HepG2 (cell line): ENCODE data around the gene MYEOV. TPM values are rescaled to one million over a fixed set of nuclear protein-coding genes. Genes with fewer than 3 reads are reported as not detected.

Experiments
- ATAC-seq: fragments of 200-7000 bp; cut with Tn5 transposase; 3 replicates; pipeline ENCODE4 v1.9.1; 2020; ENCODE audit warnings: mild to moderate bottlenecking, moderate library complexity
- BruUV-seq: library from RNA; stranded (reverse); fragments of 400-500 nt; replicated peaks from 2 replicates; lab custom pipeline; 2021; lab: Mats Ljungman, UMichigan
- CTCF ChIA-PET: fragments of 300-600 bp; formaldehyde crosslinking; extraction: SDS; loops from one replicate; lab custom pipeline; 2021; ENCODE audit warnings: low total read pairs, inconsistent platforms, low intra/inter-chr PET ratio; lab: Yijun Ruan, JAX
- POLR2A ChIA-PET: fragments of 350-600 bp; sonication (Branson Sonifier 250); formaldehyde crosslinking; loops from one replicate; lab custom pipeline; 2020; ENCODE audit warnings: antibody characterized with exemption, inconsistent platforms; lab: Yijun Ruan, JAX
- DNase-seq: peaks from one replicate; pipeline ENCODE4 v3.0.0-alpha.2; 2015; ENCODE audit warnings: low spot score
- FAIRE-seq: peaks from 3 replicates; lab custom pipeline; 2011; peaks lifted over from hg19 to GRCh38; lab: Jason Lieb, UNC
- H2AFZ ChIP-seq: one replicate; pipeline ENCODE4 v1.6.1; 2011; ENCODE audit warnings: low read length, inconsistent platforms
- H3K27ac ChIP-seq: fragments of 300-600 bp; 3 replicates; pipeline ENCODE4 v1.8.0; 2011; ENCODE audit warnings: mixed run types, mild to moderate bottlenecking, mixed read lengths, low read length, inconsistent platforms; ENCODE audit not compliant: insufficient read depth; ENCODE audit errors: extremely low read length
- H3K27me3 ChIP-seq, 2 experiments: fragments of 200-600 bp in 1 of 2; 2 replicates in 1 of 2; 3 replicates in 1 of 2; pipeline versions ENCODE4 v1.6.0 to v1.8.0; 2011; ENCODE audit warnings: low read length in 2 of 2, mild to moderate bottlenecking in 2 of 2, moderate library complexity in 2 of 2, inconsistent platforms in 1 of 2; ENCODE audit not compliant: insufficient read depth in 2 of 2, control insufficient read depth in 1 of 2
- H3K36me3 ChIP-seq, 2 experiments: fragments of 200-600 bp in 1 of 2; replicated peaks in 1 of 2; 2 replicates in 1 of 2; 3 replicates in 1 of 2; pipeline versions ENCODE4 v1.5.1 to v1.8.0; 2011; ENCODE audit warnings: low read length in 2 of 2, inconsistent platforms in 1 of 2; ENCODE audit not compliant: insufficient read depth in 2 of 2, control insufficient read depth in 1 of 2
- H3K4me1 ChIP-seq: 2 replicates; pipeline ENCODE4 v1.5.1; 2012; ENCODE audit warnings: low read length, inconsistent platforms; ENCODE audit not compliant: insufficient read depth
- H3K4me2 ChIP-seq: 2 replicates; pipeline ENCODE4 v1.6.0; 2011; ENCODE audit warnings: low read depth, low read length, inconsistent platforms
- H3K4me3 ChIP-seq, 3 experiments: fragments of 200-600 bp in 1 of 3; sonication (generic), shearing (Covaris generic) in 1 of 3; replicated peaks in 1 of 3; 2 replicates each; pipeline ENCODE4 v1.5.1; 2011 to 2016; ENCODE audit warnings: low read length in 3 of 3, inconsistent platforms in 2 of 3, low read depth in 2 of 3, mild to moderate bottlenecking in 2 of 3, control low read depth in 1 of 3, mixed read lengths in 1 of 3; ENCODE audit not compliant: insufficient read depth in 1 of 3
- H3K79me2 ChIP-seq: one replicate; pipeline ENCODE4 v1.6.1; 2011; ENCODE audit warnings: low read length, inconsistent platforms; ENCODE audit not compliant: insufficient read depth
- H3K9ac ChIP-seq: 2 replicates; pipeline ENCODE4 v1.6.0; 2011; ENCODE audit warnings: mild to moderate bottlenecking, low read depth, low read length, inconsistent platforms; ENCODE audit not compliant: insufficient read depth
- H3K9me3 ChIP-seq: 2 replicates; pipeline ENCODE4 v1.5.1; 2012; ENCODE audit warnings: mild to moderate bottlenecking, low read length
- H4K20me1 ChIP-seq: 2 replicates; pipeline ENCODE4 v1.6.0; 2011; ENCODE audit warnings: inconsistent platforms, mild to moderate bottlenecking, low read length, moderate library complexity; ENCODE audit not compliant: insufficient read depth
- HNF4A ChIP-seq: sonication (generic); formaldehyde crosslinking; IDR thresholded peaks from 2 replicates; pipeline ENCODE4 v1.4.0; 2020; ENCODE audit warnings: missing genetic modification reagents
- NBN ChIP-seq: fragments of 450-650 bp; conservative IDR thresholded peaks from 2 replicates; pipeline ENCODE4 v1.6.1; 2017
- NR1H2 ChIP-seq: sonication (generic); formaldehyde crosslinking; IDR thresholded peaks from 2 replicates; pipeline ENCODE4 v1.8.1; 2022; ENCODE audit warnings: low read depth, missing genetic modification reagents, borderline replicate concordance
- SIX1 ChIP-seq: sonication (generic); formaldehyde crosslinking; IDR thresholded peaks from 2 replicates; pipeline ENCODE4 v1.4.0; 2020; ENCODE audit warnings: missing genetic modification reagents, borderline replicate concordance
- ZBTB1 ChIP-seq: sonication (generic); formaldehyde crosslinking; IDR thresholded peaks from 2 replicates; pipeline ENCODE4 v1.4.0; 2020; ENCODE audit warnings: missing genetic modification reagents, borderline replicate concordance
- ZBTB42 ChIP-seq: sonication (generic); formaldehyde crosslinking; IDR thresholded peaks from 2 replicates; pipeline ENCODE4 v1.5.0; 2020; ENCODE audit warnings: mild to moderate bottlenecking, missing genetic modification reagents
- WGBS: methylation state at CpG from one replicate; pipeline ENCODE4 v1.1.6; 2017; ENCODE audit warnings: low lambda C conversion rate; 5-methylcytosine and 5-hydroxymethylcytosine counted together
- in situ Hi-C: cut with HindIII; loops from 2 replicates; pipeline ENCODE4 v1.10.0; 2017; ENCODE audit warnings: low pct_unique_long_range_greater_than_20kb; ENCODE audit not compliant: extremely low pct_ligation_motif_present
- intact Hi-C: fragments of 100-400 bp; cut with micrococcal nuclease; formaldehyde crosslinking; loops from one replicate; pipeline ENCODE4 v1.10.0; 2022; ENCODE audit not compliant: unreplicated experiment
- polyA plus RNA-seq, 8 experiments: library from polyadenylated mRNA; depleted of rRNA in 3 of 8; stranded (reverse) in 7 of 8; unstranded in 1 of 8; fragments of >200 nt; fragmentation: Illumina TruSeq in 4 of 8; extraction: Trizol in 4 of 8; gene quantifications; 2 replicates each; pipeline versions ENCODE4 v1.2.1 to v1.2.3, GENCODE V29; 2011 to 2016; ENCODE audit warnings: low read depth in 4 of 8, missing spikeins in 1 of 8, mixed read lengths in 1 of 8; ENCODE audit not compliant: insufficient read depth in 1 of 8
- total RNA-seq, 5 experiments: library from RNA; depleted of rRNA; stranded (reverse); fragments of >200 nt; fragmentation: Illumina TruSeq; extraction: Trizol; gene quantifications; 2 replicates each; pipeline ENCODE4 v1.2.3, GENCODE V29; 2016; ENCODE audit warnings: low read depth in 1 of 5
- TF ChIP-seq, protein P1 (sequence below): sonication (generic); formaldehyde crosslinking; IDR thresholded peaks from 2 replicates; pipeline ENCODE4 v1.4.0; 2020; ENCODE audit warnings: missing genetic modification reagents
- TF ChIP-seq, protein P2 (sequence below): sonication (generic); formaldehyde crosslinking; IDR thresholded peaks from 2 replicates; pipeline ENCODE4 v1.8.1; 2023; ENCODE audit warnings: mild to moderate bottlenecking, missing genetic modification reagents
- TF ChIP-seq, protein P3 (sequence below): sonication (generic); formaldehyde crosslinking; IDR thresholded peaks from 2 replicates; pipeline ENCODE4 v1.4.0; 2020; ENCODE audit warnings: low read depth, missing genetic modification reagents

MYEOV gene
- total and polyA plus RNA-seq, 2 of the 13 experiments (the other 11 are each of a cell fraction or from before 2014, with no cell fraction given) = 0.33 to 1.8 TPM

DNA sequence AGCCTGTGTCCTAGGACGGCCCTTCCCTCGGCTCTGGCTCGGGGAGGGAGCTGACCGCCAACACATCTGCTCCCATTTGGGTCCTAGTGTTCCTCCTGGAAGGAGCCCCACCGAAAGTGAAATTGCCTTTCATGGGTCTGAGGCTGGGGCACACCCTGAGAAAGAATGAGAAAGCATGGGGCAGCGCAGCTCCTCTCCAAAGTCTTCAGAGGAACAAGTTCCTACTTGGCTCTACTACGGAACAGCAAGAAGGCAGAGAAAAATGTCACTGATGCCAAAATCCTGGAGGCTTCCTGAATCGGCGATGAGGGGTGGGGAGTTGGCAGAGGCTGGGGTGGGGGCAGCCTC is 41.5 kb upstream of the MYEOV start:
- ChIA-PET POLR2A (interaction anchor here (0.5 kb wide), 1 partner anchor 12 kb away, joined by 5 read pairs; no protein-coding TSS in a partner anchor), CTCF (no interaction called here)
- FAIRE-seq = no peak
- no peaks in the 10 kb centered on the region for H4K20me1 ChIP-seq
- no peaks in the 10 kb centered on the region for H3K79me2 ChIP-seq
- H3K36me3 ChIP-seq = no peaks in the 10 kb centered on the region
- intact Hi-C loops (no loop called here), in situ Hi-C loops (no loop called here)
- no TSS peak for BruUV-seq
- H3K4me3 ChIP-seq = no peak overlapping the region
- 39% methylated on average over 4 of the region's 9 CpGs for WGBS
- no peak overlapping the region for H3K27ac ChIP-seq
- no peak overlapping the region for H2AFZ ChIP-seq
- no peak overlapping the region for H3K9ac ChIP-seq
- no peak for ATAC-seq
- peaks cover 10 to 52% of the 10 kb centered on the region in 2 experiments; a peak in 4 of 5 replicates for H3K27me3 ChIP-seq
- H3K4me1 ChIP-seq = peaks cover 10% of the 10 kb centered on the region; the same call in 1 of the 2 replicates
- no peak overlapping the region for H3K4me2 ChIP-seq
- TF ChIP-seq NR1H2 (CRISPR knock-in tag) (no peak), ZBTB42 (CRISPR knock-in tag) (no peak), HNF4A (CRISPR knock-in tag) (no peak), ZBTB1 (CRISPR knock-in tag) (no peak), SIX1 (no peak), NBN (no peak)
- TF ChIP-seq, protein P1, sequence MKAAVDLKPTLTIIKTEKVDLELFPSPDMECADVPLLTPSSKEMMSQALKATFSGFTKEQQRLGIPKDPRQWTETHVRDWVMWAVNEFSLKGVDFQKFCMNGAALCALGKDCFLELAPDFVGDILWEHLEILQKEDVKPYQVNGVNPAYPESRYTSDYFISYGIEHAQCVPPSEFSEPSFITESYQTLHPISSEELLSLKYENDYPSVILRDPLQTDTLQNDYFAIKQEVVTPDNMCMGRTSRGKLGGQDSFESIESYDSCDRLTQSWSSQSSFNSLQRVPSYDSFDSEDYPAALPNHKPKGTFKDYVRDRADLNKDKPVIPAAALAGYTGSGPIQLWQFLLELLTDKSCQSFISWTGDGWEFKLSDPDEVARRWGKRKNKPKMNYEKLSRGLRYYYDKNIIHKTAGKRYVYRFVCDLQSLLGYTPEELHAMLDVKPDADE (CRISPR knock-in tag) = no peak
- TF ChIP-seq, protein P2, sequence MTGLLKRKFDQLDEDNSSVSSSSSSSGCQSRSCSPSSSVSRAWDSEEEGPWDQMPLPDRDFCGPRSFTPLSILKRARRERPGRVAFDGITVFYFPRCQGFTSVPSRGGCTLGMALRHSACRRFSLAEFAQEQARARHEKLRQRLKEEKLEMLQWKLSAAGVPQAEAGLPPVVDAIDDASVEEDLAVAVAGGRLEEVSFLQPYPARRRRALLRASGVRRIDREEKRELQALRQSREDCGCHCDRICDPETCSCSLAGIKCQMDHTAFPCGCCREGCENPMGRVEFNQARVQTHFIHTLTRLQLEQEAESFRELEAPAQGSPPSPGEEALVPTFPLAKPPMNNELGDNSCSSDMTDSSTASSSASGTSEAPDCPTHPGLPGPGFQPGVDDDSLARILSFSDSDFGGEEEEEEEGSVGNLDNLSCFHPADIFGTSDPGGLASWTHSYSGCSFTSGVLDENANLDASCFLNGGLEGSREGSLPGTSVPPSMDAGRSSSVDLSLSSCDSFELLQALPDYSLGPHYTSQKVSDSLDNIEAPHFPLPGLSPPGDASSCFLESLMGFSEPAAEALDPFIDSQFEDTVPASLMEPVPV (CRISPR knock-in tag) = no peak
- TF ChIP-seq, protein P3, sequence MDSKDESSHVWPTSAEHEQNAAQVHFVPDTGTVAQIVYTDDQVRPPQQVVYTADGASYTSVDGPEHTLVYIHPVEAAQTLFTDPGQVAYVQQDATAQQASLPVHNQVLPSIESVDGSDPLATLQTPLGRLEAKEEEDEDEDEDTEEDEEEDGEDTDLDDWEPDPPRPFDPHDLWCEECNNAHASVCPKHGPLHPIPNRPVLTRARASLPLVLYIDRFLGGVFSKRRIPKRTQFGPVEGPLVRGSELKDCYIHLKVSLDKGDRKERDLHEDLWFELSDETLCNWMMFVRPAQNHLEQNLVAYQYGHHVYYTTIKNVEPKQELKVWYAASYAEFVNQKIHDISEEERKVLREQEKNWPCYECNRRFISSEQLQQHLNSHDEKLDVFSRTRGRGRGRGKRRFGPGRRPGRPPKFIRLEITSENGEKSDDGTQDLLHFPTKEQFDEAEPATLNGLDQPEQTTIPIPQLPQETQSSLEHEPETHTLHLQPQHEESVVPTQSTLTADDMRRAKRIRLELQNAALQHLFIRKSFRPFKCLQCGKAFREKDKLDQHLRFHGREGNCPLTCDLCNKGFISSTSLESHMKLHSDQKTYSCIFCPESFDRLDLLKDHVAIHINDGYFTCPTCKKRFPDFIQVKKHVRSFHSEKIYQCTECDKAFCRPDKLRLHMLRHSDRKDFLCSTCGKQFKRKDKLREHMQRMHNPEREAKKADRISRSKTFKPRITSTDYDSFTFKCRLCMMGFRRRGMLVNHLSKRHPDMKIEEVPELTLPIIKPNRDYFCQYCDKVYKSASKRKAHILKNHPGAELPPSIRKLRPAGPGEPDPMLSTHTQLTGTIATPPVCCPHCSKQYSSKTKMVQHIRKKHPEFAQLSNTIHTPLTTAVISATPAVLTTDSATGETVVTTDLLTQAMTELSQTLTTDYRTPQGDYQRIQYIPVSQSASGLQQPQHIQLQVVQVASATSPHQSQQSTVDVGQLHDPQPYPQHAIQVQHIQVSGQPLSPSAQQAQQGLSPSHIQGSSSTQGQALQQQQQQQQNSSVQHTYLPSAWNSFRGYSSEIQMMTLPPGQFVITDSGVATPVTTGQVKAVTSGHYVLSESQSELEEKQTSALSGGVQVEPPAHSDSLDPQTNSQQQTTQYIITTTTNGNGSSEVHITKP (CRISPR knock-in tag) = no peak
- TF ChIP-seq, all 625 proteins: peak for 0
- H3K9me3 ChIP-seq = peaks cover 9% of the 10 kb centered on the region
- no peak for DNase-seq
